Thyroid gland (tissue), 4 donors: ENCODE data around the gene ZC3H12C. TPM values are rescaled to one million over a fixed set of nuclear protein-coding genes. Genes with fewer than 3 reads are reported as not detected.

Experiments used
- DNase-seq, 2 donors: peaks; one replicate each; pipeline ENCODE4 v3.0.0-alpha.2; 2019
- H3K27ac ChIP-seq, 3 donors: fragments of 200-600 bp; sonication (generic); 1 replicate in 2 of 3; 2 replicates in 1 of 3; pipeline ENCODE4 v1.5.1; 2016 to 2019; ENCODE audit warnings: mild to moderate bottlenecking in 1 of 3, moderate library complexity in 1 of 3
- H3K27me3 ChIP-seq: fragments of 200-600 bp; sonication (generic); one replicate; pipeline ENCODE4 v1.5.1; 2019
- H3K36me3 ChIP-seq, 2 donors: fragments of 200-600 bp; sonication (generic); one replicate each; pipeline ENCODE4 v1.5.1; 2016 to 2019
- H3K4me1 ChIP-seq, 2 donors: fragments of 200-600 bp; sonication (generic); one replicate each; pipeline ENCODE4 v1.5.1; 2017 to 2019
- H3K4me3 ChIP-seq, 3 donors: fragments of 200-600 bp; sonication (generic); replicated peaks in 1 of 3; 1 replicate in 2 of 3; 2 replicates in 1 of 3; pipeline ENCODE4 v1.5.1; 2016; ENCODE audit warnings: mild to moderate bottlenecking in 1 of 3
- H3K9me3 ChIP-seq: fragments of 200-600 bp; sonication (generic); one replicate; pipeline ENCODE4 v1.5.1; 2017
- POLR2A ChIP-seq, 2 donors: fragments of 450-650 bp; IDR thresholded peaks; one replicate each; pipeline ENCODE4 v1.6.1; 2017; ENCODE audit warnings: antibody characterized with exemption in 2 of 2, mild to moderate bottlenecking in 2 of 2, moderate library complexity in 1 of 2
- WGBS, 2 donors: methylation state at CpG; one replicate each; pipeline ENCODE4 v1.1.5; 2017; 5-methylcytosine and 5-hydroxymethylcytosine counted together
- intact Hi-C: fragments of 100-400 bp; cut with DNase I; formaldehyde crosslinking; loops from one replicate; pipeline ENCODE4 v1.15.1; 2023
- total RNA-seq, 4 donors: library from RNA; depleted of rRNA; stranded (reverse); fragments of >200 nt; gene quantifications; one replicate each; pipeline ENCODE4 v1.2.3, GENCODE V29; 2016
- TF ChIP-seq, protein P1 (sequence below), 6 experiments: fragments of 200-600 bp in 3 of 6; fragments of 450-650 bp in 3 of 6; sonication (generic) in 3 of 6; IDR thresholded peaks; one replicate each; pipeline ENCODE4 v1.5.1; 2016 to 2019; ENCODE audit warnings: antibody characterized with exemption in 6 of 6, mild to moderate bottlenecking in 2 of 6, inconsistent platforms in 1 of 6, moderate library complexity in 1 of 6

ZC3H12C gene
- total RNA-seq, 4 donors from 2014 or later: 20.9 to 49.7 (median 30.6) TPM

GRCh38 chr11:110134110-110134509, 40.9 kb downstream of the ZC3H12C start:
- H3K36me3 ChIP-seq: no peaks in the 10 kb centered on the region
- no peak overlapping the region for H3K4me3 ChIP-seq
- 91 to 93% methylated on average over 6 of the region's 6 CpGs for WGBS, 2 donors
- TF ChIP-seq POLR2A (IDR thresholded peaks at IDR 0.05): no peak
- TF ChIP-seq, protein P1, sequence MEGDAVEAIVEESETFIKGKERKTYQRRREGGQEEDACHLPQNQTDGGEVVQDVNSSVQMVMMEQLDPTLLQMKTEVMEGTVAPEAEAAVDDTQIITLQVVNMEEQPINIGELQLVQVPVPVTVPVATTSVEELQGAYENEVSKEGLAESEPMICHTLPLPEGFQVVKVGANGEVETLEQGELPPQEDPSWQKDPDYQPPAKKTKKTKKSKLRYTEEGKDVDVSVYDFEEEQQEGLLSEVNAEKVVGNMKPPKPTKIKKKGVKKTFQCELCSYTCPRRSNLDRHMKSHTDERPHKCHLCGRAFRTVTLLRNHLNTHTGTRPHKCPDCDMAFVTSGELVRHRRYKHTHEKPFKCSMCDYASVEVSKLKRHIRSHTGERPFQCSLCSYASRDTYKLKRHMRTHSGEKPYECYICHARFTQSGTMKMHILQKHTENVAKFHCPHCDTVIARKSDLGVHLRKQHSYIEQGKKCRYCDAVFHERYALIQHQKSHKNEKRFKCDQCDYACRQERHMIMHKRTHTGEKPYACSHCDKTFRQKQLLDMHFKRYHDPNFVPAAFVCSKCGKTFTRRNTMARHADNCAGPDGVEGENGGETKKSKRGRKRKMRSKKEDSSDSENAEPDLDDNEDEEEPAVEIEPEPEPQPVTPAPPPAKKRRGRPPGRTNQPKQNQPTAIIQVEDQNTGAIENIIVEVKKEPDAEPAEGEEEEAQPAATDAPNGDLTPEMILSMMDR (IDR thresholded peaks at IDR 0.05): no peak
- intact Hi-C loops: no loop called here
- H3K27me3 ChIP-seq: no peaks in the 10 kb centered on the region
- H3K9me3 ChIP-seq: no peaks in the 10 kb centered on the region
- no peaks in the 10 kb centered on the region for H3K4me1 ChIP-seq
- no peak overlapping the region for H3K27ac ChIP-seq
- no peak for DNase-seq

GRCh38 chr11:110141812-110142211, 48.6 kb downstream of the ZC3H12C start:
- no peaks in the 10 kb centered on the region for H3K27me3 ChIP-seq
- no peaks in the 10 kb centered on the region for H3K9me3 ChIP-seq
- no peaks in the 10 kb centered on the region for H3K36me3 ChIP-seq
- H3K27ac ChIP-seq: no peak overlapping the region
- TF ChIP-seq POLR2A (IDR thresholded peaks at IDR 0.05): no peak
- TF ChIP-seq, protein P1 (IDR thresholded peaks at IDR 0.05): no peak
- H3K4me3 ChIP-seq: no peak overlapping the region
- intact Hi-C loops: no loop called here
- DNase-seq: no peak
- H3K4me1 ChIP-seq: no peaks in the 10 kb centered on the region

DNA sequence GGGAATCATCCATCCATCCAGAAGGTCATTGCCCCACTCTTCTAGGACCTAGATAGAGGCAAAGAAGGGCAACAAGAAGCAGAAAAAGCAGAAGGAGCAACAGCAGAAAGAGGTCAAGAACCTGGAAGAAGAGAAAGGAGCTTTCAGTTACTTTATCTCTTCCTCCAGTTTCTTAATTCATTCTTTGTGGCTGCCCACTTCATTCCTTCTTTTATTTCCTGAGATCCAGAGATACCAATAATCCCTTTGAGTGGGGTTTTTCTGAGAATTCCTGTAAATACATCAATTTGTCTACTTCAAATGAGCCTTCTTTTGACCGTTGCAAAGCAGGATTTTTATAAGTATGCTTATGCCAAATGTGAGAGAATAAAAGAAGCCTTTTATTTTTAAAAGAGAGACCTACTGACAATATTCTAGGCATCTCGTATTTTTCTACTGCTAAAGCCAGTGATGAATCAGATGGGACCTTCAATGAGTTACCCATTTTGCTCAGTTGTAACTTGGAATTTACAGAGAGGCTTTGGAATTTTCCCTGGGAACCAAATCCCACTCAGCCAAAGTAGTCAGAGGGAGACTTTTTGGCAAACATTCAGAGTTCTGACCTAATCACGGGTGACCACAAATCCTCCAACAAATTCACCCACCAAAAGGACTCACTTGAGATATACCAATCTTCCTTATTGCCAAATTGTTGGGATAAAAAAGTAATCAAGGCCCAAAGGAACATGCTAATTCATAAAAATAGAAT, 54.9 kb downstream of the ZC3H12C start:
- H3K36me3 ChIP-seq: no peaks in the 10 kb centered on the region
- H3K27me3 ChIP-seq: no peaks in the 10 kb centered on the region
- DNase-seq: no peak
- H3K4me1 ChIP-seq: peaks cover 8 to 25% of the 10 kb centered on the region in 2 donors
- H3K9me3 ChIP-seq: no peaks in the 10 kb centered on the region
- TF ChIP-seq, protein P1 (IDR thresholded peaks at IDR 0.05): no peak
- no peak for TF ChIP-seq POLR2A (IDR thresholded peaks at IDR 0.05)
- H3K27ac ChIP-seq: no peak overlapping the region
- intact Hi-C loops: no loop called here
- 51 to 60% methylated on average over 3 of the region's 3 CpGs for WGBS, 2 donors
- H3K4me3 ChIP-seq: no peak overlapping the region

DNA sequence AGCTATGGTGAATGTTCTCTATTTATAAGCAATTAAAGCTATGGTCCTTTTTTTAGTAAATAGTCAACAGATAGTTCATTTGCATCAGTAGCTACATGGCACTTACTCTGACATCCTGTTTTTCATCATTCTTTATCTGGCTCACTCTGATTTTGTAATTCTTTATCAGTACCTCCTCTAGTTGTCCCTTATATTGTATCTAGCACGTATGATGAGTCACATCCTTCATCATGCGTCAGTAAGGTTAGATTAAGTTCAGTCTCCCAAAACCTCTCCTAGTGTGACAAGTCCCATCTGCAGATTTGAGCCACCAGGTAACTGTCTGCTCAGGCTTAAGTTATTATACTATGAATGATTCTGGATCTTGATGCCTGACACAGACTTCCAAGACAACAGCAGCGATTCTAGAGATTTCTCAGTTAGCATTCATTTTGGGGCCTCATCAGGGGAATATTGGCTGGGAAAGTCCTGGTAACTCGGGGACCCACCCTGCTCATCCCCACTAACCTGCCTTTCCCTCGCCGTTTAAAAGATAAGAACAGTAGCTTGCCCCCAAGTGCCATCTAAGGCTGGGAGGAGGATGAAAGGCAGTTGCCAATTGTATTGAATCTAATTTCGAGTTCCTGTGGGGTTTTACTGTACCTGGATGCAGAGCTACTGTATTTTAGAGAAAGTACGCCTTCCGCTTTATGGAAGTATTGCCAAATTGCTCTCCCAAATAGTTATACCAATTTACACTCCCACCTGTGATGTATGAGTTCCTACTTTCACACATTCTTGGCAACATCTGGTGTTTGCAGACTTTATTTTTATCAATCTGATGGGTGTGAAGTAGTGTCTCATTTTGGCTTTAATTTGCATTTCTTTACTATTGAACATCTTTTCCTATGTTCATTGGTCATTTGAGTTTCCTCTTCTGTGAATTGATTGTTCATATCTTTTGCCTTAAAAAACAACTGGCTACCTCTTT, 55.9 kb downstream of the ZC3H12C start:
- Histone ChIP-seq H3K27me3 (no peaks in the 10 kb centered on the region), H3K4me1 (peaks cover 8 to 25% of the 10 kb centered on the region in 2 donors), H3K36me3 (no peaks in the 10 kb centered on the region), H3K27ac (no peak overlapping the region), H3K9me3 (no peaks in the 10 kb centered on the region), H3K4me3 (no peak overlapping the region)
- 78 to 80% methylated on average over 9 of the region's 9 CpGs for WGBS, 2 donors
- TF ChIP-seq, protein P1 (IDR thresholded peaks at IDR 0.05): no peak
- no peak for TF ChIP-seq POLR2A (IDR thresholded peaks at IDR 0.05)
- intact Hi-C loops: no loop called here
- no peak for DNase-seq

GRCh38 chr11:110152199-110152598, 59.0 kb downstream of the ZC3H12C start:
- DNase-seq: no peak
- TF ChIP-seq POLR2A (IDR thresholded peaks at IDR 0.05): no peak
- TF ChIP-seq, protein P1 (IDR thresholded peaks at IDR 0.05): no peak
- H3K4me1 ChIP-seq: peaks cover 8 to 25% of the 10 kb centered on the region in 2 donors
- H3K4me3 ChIP-seq: no peak overlapping the region
- H3K36me3 ChIP-seq: no peaks in the 10 kb centered on the region
- 59 to 63% methylated on average over 1 of the region's 1 CpG for WGBS, 2 donors
- no peaks in the 10 kb centered on the region for H3K27me3 ChIP-seq
- intact Hi-C loops: no loop called here
- no peaks in the 10 kb centered on the region for H3K9me3 ChIP-seq
- no peak overlapping the region for H3K27ac ChIP-seq
